GM18907 (cell line): ENCODE data around the gene WNK2.

Source experiments
- ATAC-seq: cut with Tn5 transposase; IDR thresholded peaks from one replicate; pipeline ENCODE4 v1.9.1; 2021; ENCODE audit warnings: mild to moderate bottlenecking, moderate library complexity; ENCODE audit not compliant: unreplicated experiment

The WNK2 gene

DNA sequence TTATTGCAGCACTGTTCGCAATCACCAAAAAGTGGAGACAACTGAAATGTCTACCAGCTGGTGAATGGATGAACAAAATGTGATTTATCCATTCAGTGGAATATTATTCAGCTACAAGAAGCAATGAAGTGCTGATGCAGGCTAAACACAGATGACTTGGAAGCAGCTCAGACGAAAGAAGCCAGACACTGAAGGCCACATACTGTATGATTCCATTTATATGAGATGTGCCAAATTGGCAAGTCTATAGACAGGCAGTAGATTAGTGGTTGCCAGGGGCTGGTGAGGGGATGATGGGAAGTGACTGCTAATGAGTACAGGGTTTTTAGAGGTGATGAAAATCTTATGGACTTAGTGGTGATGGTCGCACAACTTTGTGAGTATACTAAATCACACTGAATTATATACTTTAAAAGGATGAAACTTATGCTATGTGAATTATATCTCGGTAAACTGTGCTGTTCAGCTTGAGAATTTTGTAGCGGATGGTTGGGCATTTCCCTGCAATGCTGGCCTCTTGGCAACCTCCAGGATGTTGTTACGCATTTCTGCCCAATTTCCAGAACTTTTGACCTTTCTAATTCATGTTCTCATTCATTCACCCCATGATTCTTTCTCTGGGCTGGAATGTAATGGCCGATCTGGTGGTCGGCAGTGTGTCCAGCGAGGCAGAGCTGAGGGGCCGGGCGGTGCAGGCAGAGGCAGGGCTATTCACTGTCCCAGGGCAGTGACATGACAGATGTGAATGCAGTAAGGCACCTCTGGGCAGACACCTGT is 22.0 kb upstream of the WNK2 start:
- ATAC-seq: no peak

DNA sequence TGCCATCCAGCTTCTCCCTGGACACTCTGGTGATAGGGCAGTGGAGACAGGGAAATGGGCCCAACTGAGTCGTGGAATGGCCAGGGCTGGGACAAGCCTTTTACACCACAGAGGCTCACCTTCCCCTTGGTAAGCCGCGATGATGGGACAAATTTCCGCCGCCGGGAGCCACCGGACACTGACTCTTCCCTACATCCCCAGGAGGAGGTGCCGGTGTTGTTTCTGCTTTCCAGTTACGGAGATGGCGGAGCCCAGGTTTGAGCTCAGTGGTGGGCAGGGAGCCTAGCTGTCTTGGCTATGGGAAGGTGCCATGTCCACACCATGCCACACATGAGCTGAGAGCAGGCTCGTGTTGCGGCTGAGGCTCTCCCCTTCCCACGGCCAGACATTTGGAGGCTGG is 19.9 kb upstream of the WNK2 start:
- no peak for ATAC-seq

DNA sequence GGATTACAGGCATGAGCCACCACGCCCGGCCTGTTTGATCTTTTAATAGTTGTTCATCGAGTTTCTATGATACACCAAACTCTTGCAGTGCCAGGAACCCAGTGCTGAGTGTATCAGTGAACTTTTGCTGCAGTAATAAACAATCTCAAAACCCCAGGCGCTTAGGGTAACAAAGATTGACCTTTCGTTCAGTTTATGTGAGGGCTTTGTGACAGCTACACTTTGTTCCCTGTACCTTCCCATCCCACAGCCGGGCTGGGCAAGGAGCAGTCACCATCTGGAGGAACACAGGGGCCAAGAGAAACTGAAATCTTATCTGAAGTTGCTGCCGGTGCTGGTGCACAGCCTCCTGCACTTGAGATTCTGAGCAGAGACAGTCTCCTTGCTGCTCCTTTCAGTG is 17.2 kb upstream of the WNK2 start:
- no peak for ATAC-seq

DNA sequence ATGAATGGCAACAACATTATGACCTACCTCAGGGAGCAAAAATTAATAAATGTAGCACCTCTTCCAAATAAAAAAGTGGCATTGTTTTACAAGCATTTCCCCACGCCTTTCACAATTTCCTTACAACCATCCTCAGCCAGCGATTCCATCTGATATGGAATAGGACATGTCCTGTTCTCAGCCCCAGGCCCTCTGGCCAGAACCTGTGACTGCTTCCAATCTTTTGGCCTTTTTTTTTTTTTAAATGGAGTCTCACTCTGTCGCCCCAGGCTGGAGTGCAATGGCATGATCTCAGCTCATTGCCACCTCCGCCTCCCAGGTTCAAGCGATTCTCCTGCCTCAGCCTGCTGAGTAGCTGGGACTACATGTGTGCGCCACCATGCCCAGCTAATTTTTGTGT is 16.8 kb upstream of the WNK2 start:
- no peak for ATAC-seq

DNA sequence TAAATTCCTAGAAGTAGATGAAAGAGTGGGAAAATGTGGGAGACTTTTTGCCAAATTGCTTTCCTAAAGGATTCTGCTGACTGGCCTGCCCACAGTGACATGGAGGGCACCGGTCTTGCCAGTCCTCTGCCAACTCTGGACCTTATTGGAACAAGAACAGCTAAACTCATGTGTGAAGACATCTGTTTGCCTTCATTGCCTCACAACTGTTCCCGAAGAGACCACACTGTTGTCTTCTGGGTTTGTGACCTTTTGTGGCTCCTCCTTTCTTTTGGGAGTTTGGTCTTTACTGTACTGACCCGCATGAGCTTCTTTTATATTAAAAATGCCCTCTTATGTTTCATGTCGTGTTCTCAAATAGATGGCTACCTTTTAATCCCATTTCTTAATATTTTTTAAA is 16.1 kb upstream of the WNK2 start:
- no peak for ATAC-seq

DNA sequence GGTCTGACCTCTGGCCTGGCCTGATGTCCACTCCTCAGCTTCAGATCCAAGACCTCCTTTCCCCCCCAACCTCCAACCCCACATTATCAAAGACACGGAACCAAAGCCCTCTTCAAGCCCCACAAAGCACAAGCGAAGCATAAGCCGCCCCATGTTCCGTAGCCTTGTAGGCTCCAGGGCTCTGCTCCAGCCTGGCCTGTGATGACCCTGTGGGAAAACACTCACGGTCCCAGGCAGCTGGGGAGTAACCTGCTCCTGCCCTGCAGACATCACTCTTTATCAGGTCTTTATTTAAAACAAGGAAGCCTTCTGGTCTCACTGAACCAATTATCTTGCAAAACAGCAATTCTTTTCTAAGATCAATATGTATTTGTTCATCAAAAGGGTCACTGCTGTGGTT is 15.4 kb upstream of the WNK2 start:
- no peak for ATAC-seq

DNA sequence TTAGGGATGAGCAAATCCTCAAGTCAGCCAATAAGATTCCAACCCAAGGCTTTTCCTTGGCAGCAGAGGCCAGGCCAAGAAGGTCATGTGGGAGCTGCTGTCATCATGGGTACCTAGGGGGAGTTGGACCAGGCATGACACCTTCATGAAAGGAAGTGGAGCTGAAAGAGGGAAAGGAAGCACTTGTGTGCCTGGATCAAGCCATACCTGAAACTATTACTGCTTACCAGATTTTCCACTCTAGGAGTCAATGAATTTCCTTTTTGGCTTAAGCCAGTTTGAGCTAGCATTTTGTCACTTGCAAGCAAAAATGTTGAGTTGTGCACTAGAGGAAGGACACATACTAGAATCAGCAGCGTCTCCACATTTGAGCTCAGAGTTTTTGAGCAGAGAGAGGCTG is 14.5 kb upstream of the WNK2 start:
- ATAC-seq: no peak

DNA sequence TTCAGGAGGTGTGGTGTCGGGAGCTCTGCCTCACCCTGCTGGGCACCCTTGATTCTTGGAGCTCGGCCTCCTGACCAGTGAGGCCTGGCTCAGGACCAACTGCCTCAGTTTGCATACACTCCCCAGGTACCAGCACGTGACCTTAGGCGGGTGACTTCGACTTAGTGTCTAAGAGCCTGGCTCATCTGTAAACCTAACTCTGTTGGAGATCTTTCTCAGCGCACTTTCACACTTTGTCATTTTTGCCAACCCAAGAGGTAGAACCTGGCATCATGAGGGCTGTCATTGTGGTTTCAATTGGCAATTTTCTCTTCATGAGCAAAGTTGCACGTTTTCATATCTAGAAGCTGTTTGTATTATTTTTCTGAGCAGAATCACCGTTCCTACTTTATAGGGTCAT is 13.4 kb upstream of the WNK2 start:
- ATAC-seq: no peak

DNA sequence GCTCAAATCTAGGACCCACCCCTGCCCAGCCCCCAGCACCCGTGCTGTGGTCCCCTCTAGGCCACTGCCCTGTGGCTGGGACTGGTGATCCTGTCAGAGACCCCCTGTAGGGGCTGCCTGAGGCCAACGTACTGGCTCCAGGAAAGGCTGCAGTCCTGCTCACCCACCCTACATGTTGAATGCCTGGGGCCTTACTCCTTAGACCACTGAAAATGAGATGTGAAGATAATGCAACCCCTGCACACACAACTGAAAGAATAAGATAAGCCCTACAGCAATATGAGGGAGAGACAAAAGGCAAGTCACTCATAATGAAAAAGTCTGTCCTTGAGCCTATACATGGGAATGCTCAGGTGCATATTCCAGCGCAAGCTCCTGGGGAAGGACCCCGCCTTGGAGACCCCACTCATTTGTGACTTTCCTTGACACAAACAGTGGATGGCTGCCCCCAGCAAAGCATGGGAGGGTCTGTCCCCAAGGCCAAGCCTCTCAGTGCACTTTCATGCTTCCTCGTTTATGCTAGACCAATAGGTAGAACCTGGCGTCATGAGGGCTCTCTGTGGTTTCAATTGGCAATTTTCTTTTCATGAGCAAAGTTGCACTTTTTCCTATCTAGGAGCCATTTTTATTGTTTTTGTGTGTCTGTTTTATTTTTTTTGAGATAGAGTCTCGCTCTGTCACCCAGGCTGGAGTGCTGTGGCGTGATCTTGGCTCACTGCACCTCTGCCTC is 12.5 kb upstream of the WNK2 start:
- ATAC-seq: no peak

DNA sequence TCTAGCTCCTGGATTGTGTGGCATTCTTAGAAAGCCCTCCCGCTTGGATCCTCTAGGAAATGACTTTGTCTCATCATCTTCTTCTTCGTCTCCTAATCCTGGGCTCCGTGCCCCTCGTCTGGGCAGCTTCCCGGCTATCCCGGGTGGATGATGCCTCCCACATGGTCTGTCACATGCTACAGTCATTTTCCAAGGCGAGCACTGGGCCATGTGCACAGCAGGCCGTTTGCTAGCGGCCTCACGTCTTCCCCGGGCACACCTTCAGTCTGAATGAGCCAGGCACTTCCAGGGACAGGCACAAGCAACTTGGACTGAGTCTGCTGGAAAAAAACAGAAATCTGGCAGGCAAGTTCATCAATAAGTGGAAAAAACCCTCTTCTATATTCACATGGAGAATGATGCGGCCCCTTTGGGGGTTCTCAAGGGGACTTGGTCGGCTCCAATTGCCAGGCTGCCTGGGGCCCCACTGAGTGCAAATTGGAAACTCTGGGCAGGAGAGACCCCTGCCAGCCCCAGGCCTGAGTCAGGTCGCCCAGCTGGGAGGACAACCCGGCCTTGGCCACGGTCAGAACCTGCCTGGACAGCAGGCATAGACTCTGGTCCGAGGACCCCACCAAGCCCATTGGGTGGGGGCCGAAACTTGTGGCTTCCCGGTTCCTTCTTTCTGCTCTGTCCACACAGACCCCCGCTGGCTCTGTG is 11.1 kb upstream of the WNK2 start:
- no peak for ATAC-seq

DNA sequence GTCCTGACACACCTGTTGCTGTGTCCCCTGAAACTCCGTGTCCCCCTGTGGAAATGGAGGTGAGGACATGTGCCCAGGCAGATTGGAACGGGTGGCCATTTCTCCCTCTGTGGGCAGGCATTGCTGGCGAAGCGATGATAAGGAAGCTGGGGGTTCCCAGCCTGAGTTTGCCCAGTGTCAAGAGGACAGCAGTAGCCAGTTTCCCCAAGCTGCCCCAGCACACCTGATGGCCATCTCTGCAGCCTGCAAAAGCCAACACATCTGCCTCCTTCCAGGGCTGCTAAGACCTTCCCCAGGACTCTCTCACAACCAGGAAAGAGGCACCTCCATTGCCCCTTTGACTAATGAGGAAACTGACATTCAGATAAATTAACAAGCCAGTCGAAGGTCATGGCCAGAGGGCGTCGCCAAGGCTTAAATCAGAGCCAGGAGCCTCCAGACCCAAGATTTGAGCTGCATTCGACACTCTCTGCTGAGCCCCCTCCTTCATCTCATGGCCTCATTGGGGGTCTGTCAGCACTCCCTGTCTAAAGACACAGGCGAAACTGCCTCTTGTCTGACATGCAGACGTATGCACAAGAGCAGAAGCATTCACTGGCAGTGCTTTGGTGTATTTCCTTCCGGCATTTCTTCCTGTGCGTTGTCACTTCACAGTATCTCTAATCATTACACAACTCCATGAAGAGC is 10.4 kb upstream of the WNK2 start:
- ATAC-seq: no peak

DNA sequence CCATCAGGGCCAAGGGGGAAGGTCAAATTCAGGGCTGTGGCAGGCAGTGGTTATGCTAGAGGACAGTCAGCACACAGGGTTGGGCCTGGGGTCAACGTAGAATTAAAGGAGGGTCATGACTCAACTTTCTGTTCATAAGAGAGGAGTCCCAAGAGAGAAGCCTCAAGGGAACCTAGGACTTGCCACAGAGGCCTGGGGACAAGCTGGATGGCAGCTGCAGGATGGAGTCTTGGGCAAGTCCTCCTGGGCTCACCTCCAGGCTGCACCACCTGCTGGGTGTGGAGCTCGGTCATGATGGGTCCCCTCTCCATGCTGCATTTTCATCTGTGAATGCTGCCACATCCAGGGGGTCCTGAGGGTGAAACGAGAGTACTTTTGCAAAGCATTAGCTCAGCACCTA is 9.0 kb upstream of the WNK2 start:
- ATAC-seq: no peak

DNA sequence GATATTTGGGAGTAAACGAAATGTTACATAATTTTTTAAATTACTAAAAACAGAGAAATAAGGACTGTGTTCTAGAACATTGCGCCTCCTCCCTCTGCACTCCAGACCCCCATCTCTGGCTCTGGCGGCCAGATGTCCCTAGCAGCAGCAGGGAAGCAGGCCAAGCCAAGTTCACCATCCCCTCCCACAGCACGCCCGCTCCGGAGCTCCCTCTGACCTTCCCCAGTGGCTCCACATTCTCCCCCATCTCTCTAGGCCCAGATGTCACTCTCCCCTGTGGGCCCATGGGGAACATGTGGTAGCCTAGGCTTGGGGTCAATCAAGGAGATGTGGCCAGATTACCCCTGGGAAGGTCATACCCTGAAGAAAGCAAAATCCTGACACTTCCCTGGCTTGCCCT is 6.3 kb upstream of the WNK2 start:
- ATAC-seq: no peak

DNA sequence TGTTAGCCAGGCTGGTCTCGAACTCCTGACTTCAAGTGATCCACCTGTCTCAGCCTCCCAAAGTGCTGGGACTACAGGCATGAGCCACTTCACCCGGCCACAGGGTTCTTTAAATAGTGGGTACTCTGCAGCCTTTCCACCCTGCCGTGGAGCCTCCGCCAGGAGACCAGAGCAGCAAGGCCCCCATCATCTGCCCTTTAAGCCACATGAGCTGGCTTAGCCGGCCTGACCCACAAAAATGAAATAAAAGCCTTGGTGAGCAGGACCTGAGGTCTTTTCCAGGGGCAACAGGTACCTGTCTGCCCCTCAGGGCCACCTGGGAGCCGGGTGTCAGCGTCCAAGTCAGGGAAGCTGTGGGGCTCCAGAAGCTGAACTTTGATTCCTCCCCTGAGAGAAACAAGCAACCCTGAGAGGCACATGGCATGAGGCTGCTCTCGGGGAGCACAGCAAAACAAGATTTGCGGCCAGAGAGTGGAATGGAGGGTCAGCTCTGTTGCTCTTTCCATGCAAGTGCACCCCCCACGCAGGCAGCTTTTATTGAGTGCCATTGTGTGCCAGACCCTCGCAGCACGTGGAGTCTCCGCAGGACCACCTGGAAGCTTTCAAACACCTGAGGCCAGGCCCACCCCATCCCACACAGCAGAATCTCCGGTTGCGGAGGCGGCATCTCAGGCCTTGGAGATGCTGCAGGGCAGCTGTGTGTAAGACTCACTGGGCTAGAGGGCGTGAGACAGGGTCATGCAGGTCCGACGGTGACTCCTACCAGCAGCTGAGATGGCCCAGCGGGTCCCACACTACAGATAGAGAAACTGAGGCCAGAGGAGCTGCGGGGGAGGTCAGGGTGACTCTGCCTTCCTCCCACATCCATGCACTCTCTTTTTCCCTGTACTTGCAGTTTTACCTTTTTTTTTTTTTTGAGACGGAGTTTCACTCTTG is 4.8 kb upstream of the WNK2 start:
- no peak for ATAC-seq

DNA sequence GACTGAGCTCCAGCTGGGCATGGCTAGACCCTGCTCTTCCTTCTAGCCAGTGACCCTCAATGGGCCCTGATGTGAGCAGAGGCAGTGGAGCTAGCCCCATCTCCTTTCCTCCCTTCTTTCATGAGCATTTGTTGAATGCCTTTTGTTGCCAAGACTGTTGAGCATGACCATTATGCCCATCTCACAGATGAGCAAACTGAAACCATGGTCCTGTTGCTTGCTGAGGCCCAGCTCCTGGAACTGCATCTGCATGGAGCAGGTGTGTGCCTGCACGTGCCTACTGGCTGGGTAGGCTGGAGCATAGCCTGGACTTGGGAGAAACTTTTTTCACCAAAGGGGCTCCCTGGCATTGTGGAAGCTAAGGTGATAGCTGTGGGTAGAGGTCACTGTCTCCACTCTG is 3.0 kb upstream of the WNK2 start:
- no peak for ATAC-seq

DNA sequence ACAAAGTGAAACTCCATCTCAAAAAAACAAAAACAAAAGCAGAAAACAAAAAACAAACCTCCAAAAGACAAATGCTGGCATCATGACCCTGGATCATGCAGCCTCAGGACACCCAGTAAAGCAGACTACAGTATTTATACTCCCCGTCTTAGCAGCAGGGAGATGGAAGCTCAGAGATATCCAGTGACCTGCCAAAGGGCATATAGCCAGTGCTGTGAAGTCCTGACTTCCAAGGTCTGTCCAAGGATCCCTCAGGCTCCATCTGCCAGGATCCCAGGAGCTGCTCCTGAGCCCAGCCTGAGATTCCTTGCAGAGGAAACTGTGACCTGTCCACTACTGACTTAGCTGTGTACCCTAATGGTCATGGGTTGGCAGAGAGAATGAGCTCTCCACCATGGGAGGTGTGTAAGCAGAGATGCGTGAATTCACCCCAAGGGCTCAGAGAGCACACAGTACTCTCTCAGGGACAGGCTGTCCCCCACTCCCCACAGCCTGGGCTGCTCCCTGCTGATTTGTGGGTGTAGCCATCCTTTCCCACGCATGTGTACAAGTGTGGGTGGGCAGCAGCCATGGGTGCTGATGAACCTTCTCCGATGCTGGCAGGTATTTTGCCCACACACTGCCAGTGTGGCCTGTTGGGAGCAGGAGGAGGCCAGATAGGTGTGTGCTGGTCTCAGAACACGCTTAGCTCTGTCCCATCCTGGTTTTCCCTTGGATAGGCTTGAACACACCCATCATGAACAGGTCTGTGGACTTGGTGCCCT is 2.1 kb upstream of the WNK2 start:
- no peak for ATAC-seq

DNA sequence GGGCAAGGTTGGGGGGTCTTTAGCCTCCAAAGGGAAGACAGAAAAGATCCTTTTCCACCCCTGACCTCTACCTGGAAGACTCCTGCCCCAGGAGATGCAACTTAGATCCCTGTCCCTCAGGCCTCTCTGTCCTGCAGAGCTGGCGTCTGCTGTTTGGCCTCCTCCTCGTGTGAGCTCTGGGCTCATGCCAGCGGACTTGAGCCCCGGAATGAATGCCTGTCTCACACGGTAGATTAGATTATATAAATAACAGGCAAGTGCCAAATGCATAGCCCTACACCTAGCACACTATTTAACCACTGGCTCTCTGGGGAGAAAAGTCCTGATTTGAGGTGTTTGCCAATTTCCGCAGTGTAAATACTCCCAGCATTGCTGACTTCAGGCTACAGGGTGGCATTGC is 1.4 kb upstream of the WNK2 start:
- ATAC-seq: no peak

DNA sequence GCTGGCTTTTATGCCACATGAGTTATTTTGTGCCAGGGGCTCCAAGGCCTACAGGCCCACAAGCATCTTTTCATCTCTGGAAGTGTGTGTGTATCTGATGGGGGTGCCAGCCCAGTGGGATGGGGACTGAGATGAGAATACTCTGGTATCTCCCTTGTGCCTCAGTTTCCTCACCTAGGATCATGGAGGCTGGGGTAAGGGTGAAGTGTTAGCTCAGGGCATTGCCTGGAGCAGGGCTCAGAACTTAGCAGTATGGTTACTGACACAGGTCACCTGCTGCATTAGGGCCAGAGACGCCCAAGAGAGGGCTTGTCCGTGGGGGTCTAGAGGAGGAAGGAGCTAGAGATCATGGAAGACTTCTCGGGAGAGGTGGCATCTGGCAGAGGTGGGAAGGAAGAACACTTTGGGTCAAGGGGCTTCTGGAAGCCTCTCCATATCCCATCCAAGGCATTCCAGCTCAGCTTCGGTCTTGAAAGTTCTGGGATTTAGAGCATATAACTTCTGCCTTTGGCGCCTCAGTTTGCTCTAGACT is 742 bp upstream of the WNK2 start:
- no peak for ATAC-seq
